SU-DHL-6 (cell line): Measurements from ENCODE around the gene GUSB.
"Not testable (repeated sequence)": the region's sequence is repeated elsewhere in the genome, so short reads cannot be mapped to it uniquely, and the experiment has no call there.

Experiments used
- CTCF ChIP-seq: fragments of 200-600 bp; sonication (generic); IDR thresholded peaks from one replicate; pipeline ENCODE4 v1.5.1; 2017; ENCODE audit warnings: antibody characterized with exemption, mild to moderate bottlenecking, low read length, moderate library complexity; ENCODE audit not compliant: insufficient read depth, poor library complexity, severe bottlenecking
- EZH2phosphoT487 ChIP-seq: fragments of 200-600 bp; sonication (generic), shearing (Covaris generic); conservative IDR thresholded peaks from 2 replicates; pipeline ENCODE4 v1.6.1; 2018; ENCODE audit warnings: mild to moderate bottlenecking, antibody characterized with exemption, low read length, moderate library complexity, mixed read lengths

GRCh38 chr7:65991829-65992228, 9.8 kb upstream of the GUSB start:
- TF ChIP-seq CTCF, EZH2phosphoT487: not testable (repeated sequence)
